Panc1 (cell line): ENCODE data around the gene SPINK14.

Experiments
- POLR2AphosphoS5 ChIP-seq: IDR thresholded peaks from 2 replicates; pipeline ENCODE4 v1.6.1; 2012; ENCODE audit warnings: mild to moderate bottlenecking, low read depth, low read length, moderate library complexity
- REST ChIP-seq, 2 experiments: IDR thresholded peaks; 2 replicates each; pipeline ENCODE4 v1.6.1; 2011 to 2012; ENCODE audit warnings: low read depth in 2 of 2, control low read depth in 1 of 2, low read length in 1 of 2, mild to moderate bottlenecking in 1 of 2, moderate library complexity in 1 of 2; ENCODE audit not compliant: insufficient read depth in 1 of 2
- SIN3A ChIP-seq: IDR thresholded peaks from 2 replicates; pipeline ENCODE4 v1.6.1; 2012; ENCODE audit warnings: low read depth, mild to moderate bottlenecking, low read length, moderate library complexity, borderline replicate concordance; ENCODE audit not compliant: insufficient read depth
- TCF7L2 ChIP-seq: IDR thresholded peaks from 2 replicates; pipeline ENCODE4 v1.6.1; 2011; ENCODE audit warnings: mild to moderate bottlenecking, low read depth, low read length, inconsistent platforms
- TF ChIP-seq, protein P1 (sequence below): fragments of 450-650 bp; IDR thresholded peaks from 2 replicates; pipeline ENCODE4 v1.5.1; 2017; ENCODE audit warnings: mild to moderate bottlenecking

- TF ChIP-seq, protein P1, sequence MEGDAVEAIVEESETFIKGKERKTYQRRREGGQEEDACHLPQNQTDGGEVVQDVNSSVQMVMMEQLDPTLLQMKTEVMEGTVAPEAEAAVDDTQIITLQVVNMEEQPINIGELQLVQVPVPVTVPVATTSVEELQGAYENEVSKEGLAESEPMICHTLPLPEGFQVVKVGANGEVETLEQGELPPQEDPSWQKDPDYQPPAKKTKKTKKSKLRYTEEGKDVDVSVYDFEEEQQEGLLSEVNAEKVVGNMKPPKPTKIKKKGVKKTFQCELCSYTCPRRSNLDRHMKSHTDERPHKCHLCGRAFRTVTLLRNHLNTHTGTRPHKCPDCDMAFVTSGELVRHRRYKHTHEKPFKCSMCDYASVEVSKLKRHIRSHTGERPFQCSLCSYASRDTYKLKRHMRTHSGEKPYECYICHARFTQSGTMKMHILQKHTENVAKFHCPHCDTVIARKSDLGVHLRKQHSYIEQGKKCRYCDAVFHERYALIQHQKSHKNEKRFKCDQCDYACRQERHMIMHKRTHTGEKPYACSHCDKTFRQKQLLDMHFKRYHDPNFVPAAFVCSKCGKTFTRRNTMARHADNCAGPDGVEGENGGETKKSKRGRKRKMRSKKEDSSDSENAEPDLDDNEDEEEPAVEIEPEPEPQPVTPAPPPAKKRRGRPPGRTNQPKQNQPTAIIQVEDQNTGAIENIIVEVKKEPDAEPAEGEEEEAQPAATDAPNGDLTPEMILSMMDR: no peak
- TF ChIP-seq SIN3A: no peak
- no peak for TF ChIP-seq POLR2AphosphoS5
- TF ChIP-seq REST (IDR thresholded peaks at IDR 0.05; ENCODE audit: insufficient read depth in 1 of 2, low read depth in 2 of 2, low read length in 1 of 2): no peak
- no peak for TF ChIP-seq TCF7L2
Observed at GRCh38 chr5:148166550-148167283, 1.6 kb upstream of the SPINK14 start.
